Activated CD8-positive, alpha-beta memory T cell treated with anti-CD3 and anti-CD28 coated beads, Interleukin-2, amount 10 ng/mL, durations not matched to agents 7 days and 5 days (primary cell): ENCODE measurements around the gene FABP6. TPM values are rescaled to one million over a fixed set of nuclear protein-coding genes. Genes with fewer than 3 reads are reported as not detected.
A peak's percentile ranks its signal among the peaks of the same experiment; 100 is the strongest.

Source experiments
- ATAC-seq: fragments of 150-1000 bp; cut with Tn5 transposase; one replicate; pipeline ENCODE4 v1.10.0; 2021; ENCODE audit warnings: moderate library complexity
- CTCF ChIA-PET: fragments of 350-600 bp; sonication (Branson Sonifier 250); formaldehyde crosslinking; loops from one replicate; lab custom pipeline; 2021; ENCODE audit warnings: antibody characterized with exemption; lab: Charles Lee
- DNase-seq: peaks from one replicate; pipeline ENCODE4 v3.0.0-alpha.2; 2020
- H3K27ac Mint-ChIP-seq: one replicate; pipeline ENCODE4 v1.8.0; 2021; ENCODE audit warnings: mild to moderate bottlenecking, mixed read lengths
- H3K27me3 Mint-ChIP-seq: one replicate; pipeline ENCODE4 v1.8.0; 2021; ENCODE audit warnings: mixed read lengths
- H3K36me3 Mint-ChIP-seq: one replicate; pipeline ENCODE4 v1.8.0; 2021; ENCODE audit warnings: mild to moderate bottlenecking, mixed read lengths
- H3K4me1 Mint-ChIP-seq: one replicate; pipeline ENCODE4 v1.8.0; 2021; ENCODE audit warnings: mixed read lengths
- H3K4me3 Mint-ChIP-seq: one replicate; pipeline ENCODE4 v1.8.0; 2021; ENCODE audit warnings: mild to moderate bottlenecking, moderate library complexity, mixed read lengths
- H3K9me3 Mint-ChIP-seq: one replicate; pipeline ENCODE4 v1.8.0; 2022; ENCODE audit warnings: low read depth, mixed read lengths
- total RNA-seq, 2 experiments: library from RNA; stranded (reverse); gene quantifications; one replicate each; pipeline ENCODE4 v1.2.3, GENCODE V29; 2021

The FABP6 gene
- total RNA-seq, 2 experiments from 2014 or later, result not detected

- H3K4me1 Mint-ChIP-seq, result peaks cover 3% of the 10 kb centered on the region
- H3K36me3 Mint-ChIP-seq, result no peaks in the 10 kb centered on the region
- no peak overlapping the region for H3K27ac Mint-ChIP-seq
- no peaks in the 10 kb centered on the region for H3K9me3 Mint-ChIP-seq
- no peak overlapping the region for H3K4me3 Mint-ChIP-seq
- peaks cover 9% of the 10 kb centered on the region for H3K27me3 Mint-ChIP-seq
- no peak for ATAC-seq
- CTCF ChIA-PET, result interaction anchor here (1.2 to 1.5 kb wide), 6 partner anchors 10 to 193 kb away, joined by 3 to 14 read pairs (median 4); no protein-coding TSS in a partner anchor
- no peak for DNase-seq
Measured at GRCh38 chr5:160198146-160198545, 31.2 kb upstream of the FABP6 start.

GRCh38 chr5:160198841-160199409 is 30.4 kb upstream of the FABP6 start:
- Mint-ChIP-seq H3K9me3 (no peaks in the 10 kb centered on the region), H3K4me1 (peaks cover 3% of the 10 kb centered on the region), H3K27me3 (peaks cover 9% of the 10 kb centered on the region), H3K36me3 (no peaks in the 10 kb centered on the region), H3K4me3 (no peak overlapping the region), H3K27ac (no peak overlapping the region)
- ATAC-seq, result no peak
- CTCF ChIA-PET, result interaction anchor here (0.7 to 1.5 kb wide), 9 partner anchors 11 to 192 kb away, joined by 3 to 14 read pairs (median 4); no protein-coding TSS in a partner anchor
- DNase-seq, result no peak

GRCh38 chr5:160199410-160199911 is 29.8 kb upstream of the FABP6 start:
- peak overlapping the region; percentile 66 for H3K4me3 Mint-ChIP-seq
- H3K4me1 Mint-ChIP-seq, result peaks cover 3% of the 10 kb centered on the region
- H3K27me3 Mint-ChIP-seq, result peaks cover 9% of the 10 kb centered on the region

GRCh38 chr5:160207061-160207460 is 22.2 kb upstream of the FABP6 start:
- ATAC-seq, result no peak
- Mint-ChIP-seq H3K4me3 (no peak overlapping the region), H3K9me3 (no peaks in the 10 kb centered on the region), H3K27me3 (peaks cover 2% of the 10 kb centered on the region), H3K4me1 (peaks cover 1% of the 10 kb centered on the region), H3K27ac (no peak overlapping the region), H3K36me3 (no peaks in the 10 kb centered on the region)
- no peak for DNase-seq
- CTCF ChIA-PET, result no interaction called here

More at GRCh38 chr5:160199410-160199911, 29.8 kb upstream of the FABP6 start:
- Mint-ChIP-seq H3K36me3 (no peaks in the 10 kb centered on the region), H3K27ac (no peak overlapping the region), H3K9me3 (no peaks in the 10 kb centered on the region)
- peak; percentile 99 for ATAC-seq
- CTCF ChIA-PET, result interaction anchor here (0.7 to 1.7 kb wide), 8 partner anchors 11 to 178 kb away, joined by 3 to 14 read pairs (median 5); no protein-coding TSS in a partner anchor
- DNase-seq, result peak; percentile 71

- no peak for DNase-seq
- ATAC-seq, result no peak
- peaks cover 6% of the 10 kb centered on the region for H3K27me3 Mint-ChIP-seq
- no peaks in the 10 kb centered on the region for H3K36me3 Mint-ChIP-seq
- H3K27ac Mint-ChIP-seq, result no peak overlapping the region
- H3K4me3 Mint-ChIP-seq, result no peak overlapping the region
- H3K9me3 Mint-ChIP-seq, result no peaks in the 10 kb centered on the region
- CTCF ChIA-PET, result interaction anchor here (1.0 to 1.7 kb wide), 2 partner anchors 9 to 23 kb away, joined by 3 to 5 read pairs; no protein-coding TSS in a partner anchor
- H3K4me1 Mint-ChIP-seq, result peaks cover 1% of the 10 kb centered on the region
Measured at GRCh38 chr5:160209917-160210316, 19.4 kb upstream of the FABP6 start.

GRCh38 chr5:160210606-160211005 is 18.7 kb upstream of the FABP6 start:
- no peaks in the 10 kb centered on the region for H3K36me3 Mint-ChIP-seq
- no peak for DNase-seq

GRCh38 chr5:160211352-160211751 is 18.0 kb upstream of the FABP6 start:
- no peak for ATAC-seq
- Mint-ChIP-seq H3K36me3 (no peaks in the 10 kb centered on the region), H3K27me3 (peaks cover 12% of the 10 kb centered on the region), H3K4me1 (no peaks in the 10 kb centered on the region), H3K27ac (no peak overlapping the region), H3K4me3 (no peak overlapping the region), H3K9me3 (no peaks in the 10 kb centered on the region)
- CTCF ChIA-PET, result interaction anchor here (1.1 to 1.4 kb wide), 2 partner anchors 13 to 134 kb away, joined by 3 to 5 read pairs; no protein-coding TSS in a partner anchor
- no peak for DNase-seq

More at GRCh38 chr5:160210606-160211005, 18.7 kb upstream of the FABP6 start:
- no peak overlapping the region for H3K4me3 Mint-ChIP-seq
- peaks cover 8% of the 10 kb centered on the region for H3K27me3 Mint-ChIP-seq
- no peak overlapping the region for H3K27ac Mint-ChIP-seq
- CTCF ChIA-PET, result interaction anchor here (1.0 to 1.7 kb wide), 3 partner anchors 8 to 23 kb away, joined by 3 to 5 read pairs (median 5); no protein-coding TSS in a partner anchor
- H3K9me3 Mint-ChIP-seq, result no peaks in the 10 kb centered on the region
- H3K4me1 Mint-ChIP-seq, result no peaks in the 10 kb centered on the region
- ATAC-seq, result no peak

- ATAC-seq (no peak), DNase-seq (no peak)
- Mint-ChIP-seq H3K4me3 (no peak overlapping the region), H3K9me3 (no peaks in the 10 kb centered on the region), H3K36me3 (no peaks in the 10 kb centered on the region), H3K27me3 (peaks cover 10% of the 10 kb centered on the region), H3K27ac (no peak overlapping the region), H3K4me1 (no peaks in the 10 kb centered on the region)
- CTCF ChIA-PET, result no interaction called here
Measured at GRCh38 chr5:160213537-160213936, 15.8 kb upstream of the FABP6 start.

- Mint-ChIP-seq H3K4me3 (no peak overlapping the region), H3K4me1 (no peaks in the 10 kb centered on the region), H3K27ac (no peak overlapping the region), H3K9me3 (no peaks in the 10 kb centered on the region), H3K36me3 (no peaks in the 10 kb centered on the region), H3K27me3 (peaks cover 17% of the 10 kb centered on the region)
- ATAC-seq, result no peak
- CTCF ChIA-PET, result interaction anchor here (0.8 kb wide), 1 partner anchor 10 kb away, joined by 5 read pairs; no protein-coding TSS in a partner anchor
- no peak for DNase-seq
Measured at GRCh38 chr5:160219356-160219755, 9.9 kb upstream of the FABP6 start.

GRCh38 chr5:160221082-160221481 is 8.2 kb upstream of the FABP6 start:
- H3K4me1 Mint-ChIP-seq, result no peaks in the 10 kb centered on the region
- CTCF ChIA-PET, result no interaction called here
- DNase-seq (no peak), ATAC-seq (no peak)
- H3K27ac Mint-ChIP-seq, result no peak overlapping the region
- no peak overlapping the region for H3K4me3 Mint-ChIP-seq
- H3K9me3 Mint-ChIP-seq, result no peaks in the 10 kb centered on the region
- H3K27me3 Mint-ChIP-seq, result peaks cover 7% of the 10 kb centered on the region
- H3K36me3 Mint-ChIP-seq, result no peaks in the 10 kb centered on the region

- ATAC-seq (no peak), DNase-seq (no peak)
- no peak overlapping the region for H3K27ac Mint-ChIP-seq
- H3K4me3 Mint-ChIP-seq, result no peak overlapping the region
- H3K9me3 Mint-ChIP-seq, result no peaks in the 10 kb centered on the region
- CTCF ChIA-PET, result no interaction called here
- H3K4me1 Mint-ChIP-seq, result no peaks in the 10 kb centered on the region
- H3K36me3 Mint-ChIP-seq, result no peaks in the 10 kb centered on the region
- H3K27me3 Mint-ChIP-seq, result peaks cover 3% of the 10 kb centered on the region
Measured at GRCh38 chr5:160227012-160227411, 2.3 kb upstream of the FABP6 start.

- no peak overlapping the region for H3K4me3 Mint-ChIP-seq
- ATAC-seq (peak; percentile 47), DNase-seq (no peak)
- H3K4me1 Mint-ChIP-seq, result no peaks in the 10 kb centered on the region
- CTCF ChIA-PET, result interaction anchor here (0.6 kb wide), 1 partner anchor 21 kb away, joined by 3 read pairs; no protein-coding TSS in a partner anchor
- no peaks in the 10 kb centered on the region for H3K36me3 Mint-ChIP-seq
- no peaks in the 10 kb centered on the region for H3K27me3 Mint-ChIP-seq
- no peak overlapping the region for H3K27ac Mint-ChIP-seq
- no peaks in the 10 kb centered on the region for H3K9me3 Mint-ChIP-seq
Measured at GRCh38 chr5:160230686-160231527, 1.6 kb downstream of the FABP6 start.

GRCh38 chr5:160231783-160232342 is 2.6 kb downstream of the FABP6 start:
- Mint-ChIP-seq H3K36me3 (no peaks in the 10 kb centered on the region), H3K27ac (no peak overlapping the region), H3K4me1 (no peaks in the 10 kb centered on the region), H3K27me3 (no peaks in the 10 kb centered on the region), H3K4me3 (no peak overlapping the region), H3K9me3 (no peaks in the 10 kb centered on the region)
- ATAC-seq (no peak), DNase-seq (no peak)
- CTCF ChIA-PET, result interaction anchor here (0.6 kb wide), 1 partner anchor 20 kb away, joined by 3 read pairs; no protein-coding TSS in a partner anchor
